HEK293 (cell line): ENCODE measurements around the gene HOXA4.

ENCODE experiments used
- BCL6B ChIP-seq: fragments of 450-650 bp; formaldehyde crosslinking; IDR thresholded peaks from 2 replicates; pipeline ENCODE4 v1.5.1; 2017; ENCODE audit warnings: missing biosample characterization, missing genetic modification characterization
- FEZF1 ChIP-seq: fragments of 450-650 bp; formaldehyde crosslinking; IDR thresholded peaks from 2 replicates; pipeline ENCODE4 v1.5.1; 2016; ENCODE audit warnings: missing biosample characterization, missing genetic modification characterization
- KLF10 ChIP-seq: fragments of 450-650 bp; IDR thresholded peaks from 2 replicates; pipeline ENCODE4 v1.5.1; 2018; ENCODE audit warnings: missing biosample characterization, mild to moderate bottlenecking, missing genetic modification characterization
- KLF8 ChIP-seq: fragments of 450-650 bp; formaldehyde crosslinking; IDR thresholded peaks from 2 replicates; pipeline ENCODE4 v1.5.1; 2016; ENCODE audit warnings: missing biosample characterization, missing genetic modification characterization
- OSR2 ChIP-seq: fragments of 450-650 bp; formaldehyde crosslinking; IDR thresholded peaks from 2 replicates; pipeline ENCODE4 v1.5.1; 2016; ENCODE audit warnings: missing biosample characterization, missing genetic modification characterization
- OVOL3 ChIP-seq: fragments of 450-650 bp; formaldehyde crosslinking; IDR thresholded peaks from 2 replicates; pipeline ENCODE4 v1.5.1; 2016; ENCODE audit warnings: missing biosample characterization, missing genetic modification characterization
- PRDM1 ChIP-seq: fragments of 450-650 bp; formaldehyde crosslinking; IDR thresholded peaks from 2 replicates; pipeline ENCODE4; 2016; ENCODE audit warnings: missing biosample characterization, missing genetic modification characterization
- RBAK ChIP-seq: fragments of 450-650 bp; formaldehyde crosslinking; IDR thresholded peaks from 2 replicates; pipeline ENCODE4 v1.5.1; 2016; ENCODE audit warnings: missing biosample characterization, missing genetic modification characterization
- REPIN1 ChIP-seq: fragments of 450-650 bp; formaldehyde crosslinking; IDR thresholded peaks from 2 replicates; pipeline ENCODE4 v1.5.1; 2017; ENCODE audit warnings: missing biosample characterization, missing genetic modification characterization, low read depth
- SALL2 ChIP-seq: fragments of 450-650 bp; formaldehyde crosslinking; IDR thresholded peaks from 2 replicates; pipeline ENCODE4 v1.5.0; 2017; ENCODE audit warnings: missing biosample characterization, mild to moderate bottlenecking, missing genetic modification characterization, borderline replicate concordance
- SCRT1 ChIP-seq: fragments of 450-650 bp; formaldehyde crosslinking; IDR thresholded peaks from 2 replicates; pipeline ENCODE4 v1.5.1; 2016; ENCODE audit warnings: missing biosample characterization, missing genetic modification characterization, borderline replicate concordance
- SP7 ChIP-seq: fragments of 450-650 bp; formaldehyde crosslinking; IDR thresholded peaks from 2 replicates; pipeline ENCODE4 v1.5.1; 2016; ENCODE audit warnings: missing biosample characterization, missing genetic modification characterization
- WT1 ChIP-seq: fragments of 450-650 bp; formaldehyde crosslinking; IDR thresholded peaks from 2 replicates; pipeline ENCODE4 v1.5.1; 2016; ENCODE audit warnings: missing biosample characterization, missing genetic modification characterization
- YY1 ChIP-seq: fragments of 450-650 bp; formaldehyde crosslinking; IDR thresholded peaks from 2 replicates; pipeline ENCODE4 v1.5.1; 2018; ENCODE audit warnings: missing biosample characterization, missing genetic modification characterization
- YY2 ChIP-seq: fragments of 450-650 bp; formaldehyde crosslinking; IDR thresholded peaks from 2 replicates; pipeline ENCODE4 v1.5.1; 2016; ENCODE audit warnings: missing biosample characterization, missing genetic modification characterization
- ZFHX2 ChIP-seq: fragments of 450-650 bp; formaldehyde crosslinking; conservative IDR thresholded peaks from 2 replicates; pipeline ENCODE4 v1.5.1; 2016; ENCODE audit warnings: missing biosample characterization, missing genetic modification characterization
- ZFP37 ChIP-seq: fragments of 450-650 bp; formaldehyde crosslinking; IDR thresholded peaks from 2 replicates; pipeline ENCODE4 v1.5.1; 2016; ENCODE audit warnings: missing biosample characterization, missing genetic modification characterization
- ZIC2 ChIP-seq: fragments of 450-650 bp; formaldehyde crosslinking; IDR thresholded peaks from 2 replicates; pipeline ENCODE4 v1.5.1; 2016; ENCODE audit warnings: missing biosample characterization, missing genetic modification characterization
- ZNF138 ChIP-seq: fragments of 450-650 bp; formaldehyde crosslinking; IDR thresholded peaks from 2 replicates; pipeline ENCODE4 v1.5.1; 2016; ENCODE audit warnings: missing biosample characterization, missing genetic modification characterization, borderline replicate concordance
- ZNF146 ChIP-seq: fragments of 450-650 bp; formaldehyde crosslinking; IDR thresholded peaks from 2 replicates; pipeline ENCODE4 v1.5.1; 2016; ENCODE audit warnings: missing biosample characterization, missing genetic modification characterization
- ZNF169 ChIP-seq: fragments of 450-650 bp; formaldehyde crosslinking; IDR thresholded peaks from 2 replicates; pipeline ENCODE4 v1.5.1; 2016; ENCODE audit warnings: missing biosample characterization, missing genetic modification characterization
- ZNF211 ChIP-seq: fragments of 450-650 bp; formaldehyde crosslinking; IDR thresholded peaks from 2 replicates; pipeline ENCODE4 v1.5.1; 2016; ENCODE audit warnings: low read depth, missing biosample characterization, missing genetic modification characterization
- ZNF221 ChIP-seq: fragments of 450-650 bp; formaldehyde crosslinking; IDR thresholded peaks from 2 replicates; pipeline ENCODE4 v1.5.1; 2017; ENCODE audit warnings: missing biosample characterization, missing genetic modification characterization, borderline replicate concordance
- ZNF24 ChIP-seq: fragments of 450-650 bp; formaldehyde crosslinking; IDR thresholded peaks from 2 replicates; pipeline ENCODE4 v1.5.1; 2016; ENCODE audit warnings: missing biosample characterization, missing genetic modification characterization
- ZNF274 ChIP-seq, 2 experiments: fragments of 200-500 bp in 1 of 2; fragments of 450-650 bp in 1 of 2; sonication (Bioruptor generic) in 1 of 2; formaldehyde crosslinking in 1 of 2; IDR thresholded peaks; 2 replicates each; pipeline versions ENCODE4 v1.5.1 to v1.6.1; 2014 to 2016; ENCODE audit warnings: borderline replicate concordance in 1 of 2, inconsistent platforms in 1 of 2, low read length in 1 of 2, missing biosample characterization in 1 of 2, missing genetic modification characterization in 1 of 2
- ZNF366 ChIP-seq: fragments of 450-650 bp; formaldehyde crosslinking; conservative IDR thresholded peaks from 2 replicates; pipeline ENCODE4 v1.5.1; 2016; ENCODE audit warnings: missing biosample characterization, missing genetic modification characterization
- ZNF398 ChIP-seq: fragments of 450-650 bp; formaldehyde crosslinking; IDR thresholded peaks from 2 replicates; pipeline ENCODE4 v1.5.1; 2017; ENCODE audit warnings: missing biosample characterization, missing genetic modification characterization
- ZNF404 ChIP-seq: fragments of 450-650 bp; formaldehyde crosslinking; IDR thresholded peaks from 2 replicates; pipeline ENCODE4 v1.5.1; 2017; ENCODE audit warnings: missing biosample characterization, missing genetic modification characterization
- ZNF423 ChIP-seq: fragments of 450-650 bp; formaldehyde crosslinking; IDR thresholded peaks from 2 replicates; pipeline ENCODE4 v1.5.1; 2016; ENCODE audit warnings: missing biosample characterization, missing genetic modification characterization
- ZNF426 ChIP-seq: fragments of 450-650 bp; formaldehyde crosslinking; IDR thresholded peaks from 2 replicates; pipeline ENCODE4 v1.5.1; 2017; ENCODE audit warnings: missing biosample characterization, missing genetic modification characterization, mild to moderate bottlenecking, inconsistent platforms, moderate library complexity
- ZNF530 ChIP-seq: fragments of 450-650 bp; formaldehyde crosslinking; IDR thresholded peaks from 2 replicates; pipeline ENCODE4 v1.5.1; 2016; ENCODE audit warnings: low read depth, missing biosample characterization, missing genetic modification characterization
- ZNF585B ChIP-seq: fragments of 450-650 bp; formaldehyde crosslinking; IDR thresholded peaks from 2 replicates; pipeline ENCODE4 v1.5.1; 2016; ENCODE audit warnings: missing biosample characterization, missing genetic modification characterization
- ZNF621 ChIP-seq: fragments of 450-650 bp; formaldehyde crosslinking; IDR thresholded peaks from 2 replicates; pipeline ENCODE4 v1.5.1; 2017; ENCODE audit warnings: missing biosample characterization, missing genetic modification characterization
- ZNF701 ChIP-seq: fragments of 450-650 bp; formaldehyde crosslinking; IDR thresholded peaks from 2 replicates; pipeline ENCODE4 v1.5.1; 2016; ENCODE audit warnings: missing biosample characterization, missing genetic modification characterization
- ZNF843 ChIP-seq: fragments of 450-650 bp; formaldehyde crosslinking; IDR thresholded peaks from 2 replicates; pipeline ENCODE4 v1.5.1; 2016; ENCODE audit warnings: missing biosample characterization, missing genetic modification characterization
- ZSCAN18 ChIP-seq: fragments of 450-650 bp; formaldehyde crosslinking; IDR thresholded peaks from 2 replicates; pipeline ENCODE4 v1.5.1; 2016; ENCODE audit warnings: missing biosample characterization, missing genetic modification characterization
- ZSCAN23 ChIP-seq: fragments of 450-650 bp; formaldehyde crosslinking; IDR thresholded peaks from 2 replicates; pipeline ENCODE4 v1.5.1; 2016; ENCODE audit warnings: missing biosample characterization, missing genetic modification characterization
- ZSCAN30 ChIP-seq: fragments of 450-650 bp; IDR thresholded peaks from 2 replicates; pipeline ENCODE4 v1.5.1; 2018; ENCODE audit warnings: missing biosample characterization, mild to moderate bottlenecking, missing genetic modification characterization, moderate library complexity

The HOXA4 gene

GRCh38 chr7:27130540-27131389, at the start of gene HOXA4 (continued):
- TF ChIP-seq ZNF398 (peak; percentile 81), ZIC2 (tag by site-specific recombination) (peak; percentile 27), YY1 (tag by site-specific recombination) (0 out of 2 replicates have a peak, but pooled peaks have one; percentile 36), ZNF843 (tag by site-specific recombination) (peak; percentile 52), ZNF404 (tag by site-specific recombination) (no peak), ZNF366 (no peak), WT1 (tag by site-specific recombination) (0 out of 2 replicates have a peak, but pooled peaks have one; percentile 32), ZSCAN18 (tag by site-specific recombination) (no peak), SP7 (no peak), RBAK (tag by site-specific recombination) (no peak), ZNF426 (tag by site-specific recombination) (no peak), ZNF423 (tag by site-specific recombination) (peak; percentile 18; the same call in 1 of the 2 replicates), SALL2 (tag by site-specific recombination) (no peak), ZNF24 (tag by site-specific recombination) (no peak), OSR2 (tag by site-specific recombination) (peak; percentile 70), ZNF621 (tag by site-specific recombination) (no peak), ZNF585B (tag by site-specific recombination) (no peak), ZSCAN23 (tag by site-specific recombination) (no peak), KLF8 (tag by site-specific recombination) (peak; percentile 73; the same call in 1 of the 2 replicates), ZFHX2 (tag by site-specific recombination) (peak; percentile 35; the same call in 1 of the 2 replicates), PRDM1 (no peak), ZNF530 (tag by site-specific recombination) (no peak), ZNF701 (no peak), YY2 (no peak), ZNF138 (tag by site-specific recombination) (no peak), ZNF221 (tag by site-specific recombination) (no peak), FEZF1 (tag by site-specific recombination) (0 out of 2 replicates have a peak, but pooled peaks have one; percentile 26), SCRT1 (tag by site-specific recombination) (no peak), ZNF211 (tag by site-specific recombination) (no peak), OVOL3 (no peak), ZNF274 (IDR thresholded peaks at IDR 0.05; ENCODE audit: low read length) (no peak), ZNF274 (tag by site-specific recombination; IDR thresholded peaks at IDR 0.05; ENCODE audit: borderline replicate concordance) (no peak), KLF10 (tag by site-specific recombination) (peak; percentile 56; the same call in 1 of the 2 replicates), REPIN1 (tag by site-specific recombination) (no peak), ZFP37 (tag by site-specific recombination) (peak; percentile 75; the same call in 1 of the 2 replicates), ZNF169 (tag by site-specific recombination) (no peak), ZSCAN30 (tag by site-specific recombination) (peak; percentile 68), BCL6B (no peak), ZNF146 (tag by site-specific recombination) (no peak)
